Hepatocyte (in vitro differentiated cells): ENCODE data around the gene SORBS2. TPM values are rescaled to one million over a fixed set of nuclear protein-coding genes. Genes with fewer than 3 reads are reported as not detected.

Experiments used
- DNase-seq: peaks from one replicate; pipeline ENCODE4 v3.0.0-alpha.2; 2016; ENCODE audit warnings: low spot score
- H2AFZ ChIP-seq: fragments of 200-600 bp; sonication (generic); 2 replicates; pipeline ENCODE4 v1.6.0; 2016; ENCODE audit warnings: antibody characterized with exemption, mild to moderate bottlenecking
- H3K27ac ChIP-seq: fragments of 200-600 bp; sonication (generic); 2 replicates; pipeline ENCODE4 v1.5.1; 2016; ENCODE audit warnings: mild to moderate bottlenecking
- H3K27me3 ChIP-seq: fragments of 200-600 bp; sonication (generic); 2 replicates; pipeline ENCODE4 v1.6.1; 2016
- H3K36me3 ChIP-seq: fragments of 200-600 bp; sonication (generic); replicated peaks from 2 replicates; pipeline ENCODE4 v1.5.1; 2016; ENCODE audit warnings: low read depth; ENCODE audit not compliant: insufficient read depth
- H3K4me1 ChIP-seq: fragments of 200-600 bp; sonication (generic); 2 replicates; pipeline ENCODE4 v1.5.1; 2016; ENCODE audit warnings: mild to moderate bottlenecking, moderate library complexity; ENCODE audit not compliant: insufficient read depth
- H3K4me2 ChIP-seq: fragments of 200-600 bp; sonication (generic); 2 replicates; pipeline ENCODE4 v1.6.0; 2016
- H3K4me3 ChIP-seq: fragments of 200-600 bp; sonication (generic); 2 replicates; pipeline ENCODE4 v1.5.1; 2016; ENCODE audit warnings: mild to moderate bottlenecking
- H3K79me2 ChIP-seq: fragments of 200-600 bp; sonication (generic); 2 replicates; pipeline ENCODE4 v1.6.0; 2017; ENCODE audit warnings: mild to moderate bottlenecking
- H3K9me2 ChIP-seq: fragments of 200-600 bp; sonication (generic); replicated peaks from 2 replicates; pipeline ENCODE4 v1.6.0; 2017; ENCODE audit warnings: mild to moderate bottlenecking; ENCODE audit not compliant: insufficient read depth
- H3K9me3 ChIP-seq: fragments of 200-600 bp; sonication (generic); 2 replicates; pipeline ENCODE4 v1.5.1; 2016; ENCODE audit warnings: low read depth, mild to moderate bottlenecking
- H4K20me1 ChIP-seq: fragments of 200-600 bp; sonication (generic); 2 replicates; pipeline ENCODE4 v1.6.0; 2016; ENCODE audit warnings: mild to moderate bottlenecking; ENCODE audit not compliant: insufficient read depth, poor library complexity, severe bottlenecking
- EZH2 ChIP-seq: fragments of 200-600 bp; sonication (generic); IDR thresholded peaks from 2 replicates; pipeline ENCODE4 v1.6.1; 2016; ENCODE audit warnings: antibody characterized with exemption, mild to moderate bottlenecking, borderline replicate concordance
- EZH2phosphoT487 ChIP-seq: fragments of 200-600 bp; sonication (generic); IDR thresholded peaks from one replicate; pipeline ENCODE4 v1.6.1; 2018; ENCODE audit warnings: antibody characterized with exemption, mild to moderate bottlenecking, low read depth, moderate library complexity; ENCODE audit not compliant: unreplicated experiment, severe bottlenecking
- WGBS: methylation state at CpG from one replicate; pipeline ENCODE4 v1.1.6; 2016; ENCODE audit warnings: low lambda C conversion rate; ENCODE audit errors: missing lambda C conversion rate; 5-methylcytosine and 5-hydroxymethylcytosine counted together
- polyA plus RNA-seq: library from polyadenylated mRNA; unstranded; fragments of >200 nt; fragmentation: Nextera tagmentation; extraction: Ambion mirVana; gene quantifications from 2 replicates; pipeline ENCODE4 v1.2.1, GENCODE V29; 2016
- total RNA-seq: library from RNA; depleted of rRNA; stranded (reverse); fragments of >200 nt; gene quantifications from 2 replicates; pipeline ENCODE4 v1.2.3, GENCODE V29; 2014
- TF ChIP-seq, protein P1 (sequence below): fragments of 200-600 bp; sonication (generic); IDR thresholded peaks from 2 replicates; pipeline ENCODE4 v1.5.1; 2016; ENCODE audit warnings: antibody characterized with exemption, mild to moderate bottlenecking; ENCODE audit not compliant: poor library complexity

The SORBS2 gene
- total and polyA plus RNA-seq, 2 experiments from 2014 or later, result 43.4 to 52.1 TPM

DNA sequence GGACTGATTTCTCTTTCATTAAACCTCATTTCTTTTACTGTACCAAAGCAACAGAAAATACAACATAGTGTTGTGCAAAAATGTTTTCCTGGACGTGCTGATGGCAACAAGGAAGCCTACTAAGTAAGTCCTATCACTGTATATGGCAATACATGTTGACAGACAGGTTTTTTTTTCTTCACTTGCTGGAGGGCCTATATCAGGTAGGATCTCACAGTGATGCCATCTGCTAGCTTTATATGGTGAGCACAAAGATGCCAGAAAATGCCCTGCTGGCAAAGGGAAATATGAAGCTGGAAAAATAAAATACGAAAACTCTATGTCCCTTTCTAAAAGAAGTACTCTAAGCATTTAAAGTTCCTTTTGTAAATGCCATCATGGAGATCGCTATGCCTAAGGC, 157.7 kb downstream of the SORBS2 start:
- Histone ChIP-seq H2AFZ (no peak overlapping the region), H3K9me3 (no peaks in the 10 kb centered on the region), H3K4me1 (peaks cover 21% of the 10 kb centered on the region), H3K79me2 (no peaks in the 10 kb centered on the region), H3K36me3 (no peaks in the 10 kb centered on the region), H3K27ac (peak overlapping the region; percentile 39), H3K9me2 (no peaks in the 10 kb centered on the region), H4K20me1 (no peaks in the 10 kb centered on the region), H3K27me3 (no peaks in the 10 kb centered on the region), H3K4me2 (no peak overlapping the region), H3K4me3 (no peak overlapping the region)
- TF ChIP-seq, protein P1, sequence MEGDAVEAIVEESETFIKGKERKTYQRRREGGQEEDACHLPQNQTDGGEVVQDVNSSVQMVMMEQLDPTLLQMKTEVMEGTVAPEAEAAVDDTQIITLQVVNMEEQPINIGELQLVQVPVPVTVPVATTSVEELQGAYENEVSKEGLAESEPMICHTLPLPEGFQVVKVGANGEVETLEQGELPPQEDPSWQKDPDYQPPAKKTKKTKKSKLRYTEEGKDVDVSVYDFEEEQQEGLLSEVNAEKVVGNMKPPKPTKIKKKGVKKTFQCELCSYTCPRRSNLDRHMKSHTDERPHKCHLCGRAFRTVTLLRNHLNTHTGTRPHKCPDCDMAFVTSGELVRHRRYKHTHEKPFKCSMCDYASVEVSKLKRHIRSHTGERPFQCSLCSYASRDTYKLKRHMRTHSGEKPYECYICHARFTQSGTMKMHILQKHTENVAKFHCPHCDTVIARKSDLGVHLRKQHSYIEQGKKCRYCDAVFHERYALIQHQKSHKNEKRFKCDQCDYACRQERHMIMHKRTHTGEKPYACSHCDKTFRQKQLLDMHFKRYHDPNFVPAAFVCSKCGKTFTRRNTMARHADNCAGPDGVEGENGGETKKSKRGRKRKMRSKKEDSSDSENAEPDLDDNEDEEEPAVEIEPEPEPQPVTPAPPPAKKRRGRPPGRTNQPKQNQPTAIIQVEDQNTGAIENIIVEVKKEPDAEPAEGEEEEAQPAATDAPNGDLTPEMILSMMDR, result no peak
- no peak for TF ChIP-seq EZH2phosphoT487
- WGBS, result 74% methylated on average over 3 of the region's 3 CpGs
- no peak for DNase-seq

DNA sequence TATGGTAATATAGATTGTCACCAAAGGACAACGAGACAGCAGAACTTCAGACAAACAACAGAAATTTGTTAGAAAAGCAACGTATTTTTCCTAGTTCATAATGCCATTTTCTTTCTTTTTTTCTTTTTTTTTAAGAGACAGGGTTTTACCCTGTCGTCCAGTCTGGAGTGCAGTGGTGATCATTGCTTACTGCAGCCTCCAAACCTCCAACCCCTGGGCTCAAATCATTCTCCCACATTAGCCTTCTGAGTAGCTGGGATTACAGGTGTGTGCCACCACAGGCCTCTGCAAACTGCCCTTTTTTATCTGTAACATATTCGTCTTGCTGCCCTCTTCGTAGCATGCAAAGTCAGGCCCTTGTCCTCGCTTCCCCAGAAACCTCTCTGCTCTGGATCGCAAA, 160.1 kb downstream of the SORBS2 start:
- 87% methylated on average over 7 of the region's 7 CpGs for WGBS
- DNase-seq, result no peak
- Histone ChIP-seq H2AFZ (no peak overlapping the region), H3K9me2 (no peaks in the 10 kb centered on the region), H3K27me3 (no peaks in the 10 kb centered on the region), H4K20me1 (no peaks in the 10 kb centered on the region), H3K9me3 (no peaks in the 10 kb centered on the region), H3K4me1 (peaks cover 16% of the 10 kb centered on the region), H3K79me2 (no peaks in the 10 kb centered on the region), H3K36me3 (no peaks in the 10 kb centered on the region), H3K4me2 (peak overlapping the region; percentile 32), H3K4me3 (no peak overlapping the region), H3K27ac (peak overlapping the region; percentile 22)
- TF ChIP-seq EZH2phosphoT487 (no peak), EZH2 (no peak)
- TF ChIP-seq, protein P1, result no peak

DNA sequence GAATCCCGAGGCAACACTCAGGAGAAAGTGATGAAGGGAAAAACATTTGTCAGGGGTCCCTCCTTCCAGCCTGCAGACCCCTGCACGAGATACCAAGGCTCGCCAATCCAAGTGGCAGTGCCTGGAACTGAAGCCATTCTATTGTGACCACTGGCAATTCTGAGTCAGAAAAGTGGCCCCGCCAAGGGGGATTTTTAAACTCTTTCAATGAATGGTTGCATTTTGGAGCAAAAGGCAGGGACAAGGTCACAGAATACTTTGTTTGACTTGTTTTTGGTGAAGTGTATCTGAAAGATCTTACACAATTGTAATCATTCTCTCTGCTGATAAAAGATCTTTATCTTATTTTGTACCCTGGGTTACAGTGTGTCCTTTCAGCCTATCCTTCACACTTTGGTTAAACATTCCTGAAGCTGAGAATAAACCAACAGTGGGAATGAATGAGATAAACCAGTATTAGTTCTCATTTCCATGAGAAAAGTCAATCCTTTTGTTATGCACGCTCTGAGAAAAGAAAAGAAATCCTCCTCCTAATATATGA, 160.8 kb downstream of the SORBS2 start:
- no peaks in the 10 kb centered on the region for H3K36me3 ChIP-seq
- peak overlapping the region; percentile 32 for H3K4me2 ChIP-seq

More for the DNA sequence above, 160.8 kb downstream of the SORBS2 start:
- Histone ChIP-seq H3K27ac (peak overlapping the region; percentile 22), H3K9me3 (no peaks in the 10 kb centered on the region), H3K79me2 (no peaks in the 10 kb centered on the region), H3K4me1 (peaks cover 15% of the 10 kb centered on the region), H2AFZ (no peak overlapping the region), H3K9me2 (no peaks in the 10 kb centered on the region), H3K4me3 (no peak overlapping the region), H3K27me3 (no peaks in the 10 kb centered on the region), H4K20me1 (no peaks in the 10 kb centered on the region)
- no peak for DNase-seq
- TF ChIP-seq, protein P1, result no peak
- TF ChIP-seq EZH2phosphoT487 (no peak), EZH2 (no peak)
- 44% methylated on average over 5 of the region's 5 CpGs for WGBS
